Upper lobe of left lung (tissue), 4 donors: ENCODE data around the gene SDK2.

Experiments
- CTCF ChIP-seq, 6 experiments: fragments of 450-650 bp in 4 of 6; fragments of 200-600 bp in 2 of 6; sonication (generic) in 2 of 6; IDR thresholded peaks; one replicate each; pipeline ENCODE4 v1.5.1; 2016 to 2019; ENCODE audit warnings: antibody characterized with exemption in 6 of 6
- EP300 ChIP-seq, 4 donors: sonication (generic); formaldehyde crosslinking; IDR thresholded peaks; one replicate each; pipeline ENCODE4 v1.5.1; 2017; ENCODE audit warnings: antibody characterized with exemption in 4 of 4, control low read depth in 2 of 4
- POLR2A ChIP-seq, 4 donors: fragments of 450-650 bp; IDR thresholded peaks; one replicate each; pipeline ENCODE4 v1.5.1; 2016 to 2017; ENCODE audit warnings: antibody characterized with exemption in 4 of 4, mild to moderate bottlenecking in 2 of 4

DNA sequence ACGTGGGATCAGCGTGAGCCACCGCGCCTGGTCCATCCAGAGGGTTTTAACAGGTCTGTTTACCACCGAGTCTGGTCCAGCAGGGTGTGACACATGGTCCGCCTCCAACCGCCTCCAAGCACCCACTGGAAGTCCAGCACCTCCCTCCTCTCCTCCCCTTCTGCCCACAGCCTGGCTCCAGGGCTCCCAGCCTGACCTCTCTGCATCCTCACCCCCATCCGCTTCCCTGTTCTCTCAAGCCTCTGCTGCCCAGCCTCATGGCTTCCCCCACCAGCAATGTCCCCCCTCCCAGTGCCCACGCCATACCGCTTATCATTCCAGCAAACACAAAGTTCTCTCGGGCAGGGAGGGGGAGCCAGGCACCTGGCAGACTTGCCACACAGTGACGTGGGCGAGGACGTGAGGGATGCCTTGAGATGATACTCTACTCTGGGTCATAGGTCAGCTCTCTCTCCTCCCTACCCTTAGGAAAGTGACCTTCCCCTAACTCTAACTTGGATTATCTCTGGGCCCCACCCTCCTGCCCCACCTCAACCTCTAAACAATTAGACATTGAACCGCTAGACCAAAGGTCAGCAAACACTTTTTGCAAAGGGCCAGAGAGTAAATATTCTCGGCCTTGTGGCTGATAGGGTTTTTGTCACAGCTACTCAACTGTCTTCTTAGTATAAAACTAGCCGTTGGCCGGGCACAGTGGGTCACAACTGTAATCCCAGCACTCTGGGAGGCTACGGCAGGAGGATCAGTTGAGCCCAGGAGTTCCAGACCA lies 355.5 kb downstream of the SDK2 start:
- peak in 1 of 4 donors; percentile 16 for TF ChIP-seq POLR2A (IDR thresholded peaks at IDR 0.05)
- no peak for TF ChIP-seq CTCF (IDR thresholded peaks at IDR 0.05)
- peak in 1 of 4 donors; percentile 70 for TF ChIP-seq EP300 (IDR thresholded peaks at IDR 0.05)
